MV-4-11 (cell line): ENCODE measurements around the gene TMEM30A.
A peak's percentile ranks its signal among the peaks of the same experiment; 100 is the strongest.

Experiments
- DNase-seq: peaks from one replicate; lab custom pipeline; 2025; lab: John Stamatoyannopoulos, UW

The TMEM30A gene

GRCh38 chr6:75262716-75263400 lies 21.7 kb downstream of the TMEM30A start:
- DNase-seq: no peak

GRCh38 chr6:75261299-75261698 lies 23.3 kb downstream of the TMEM30A start:
- DNase-seq: no peak

GRCh38 chr6:75257343-75258087 lies 27.1 kb downstream of the TMEM30A start:
- DNase-seq: no peak

- DNase-seq: no peak
Observed at GRCh38 chr6:75250552-75250951, 34.0 kb downstream of the TMEM30A start.

- DNase-seq: no peak
Observed at GRCh38 chr6:75249837-75250236, 34.8 kb downstream of the TMEM30A start.

- no peak for DNase-seq
Observed at GRCh38 chr6:75246386-75246785, 38.2 kb downstream of the TMEM30A start.

- no peak for DNase-seq
Observed at GRCh38 chr6:75244063-75244584, 40.5 kb downstream of the TMEM30A start.

- DNase-seq: peak; percentile 98
Observed at GRCh38 chr6:75243333-75244062, 41.1 kb downstream of the TMEM30A start, which contains the start of gene COX7A2. Gene COX7A2 (minus strand): TSS chr6:75243801. CDS start chr6:75243734, 67 bp downstream.

- no peak for DNase-seq
Observed at GRCh38 chr6:75236630-75237029, 48.0 kb downstream of the TMEM30A start.

GRCh38 chr6:75235271-75235670 lies 49.3 kb downstream of the TMEM30A start:
- DNase-seq: no peak

GRCh38 chr6:75234126-75234865 lies 50.3 kb downstream of the TMEM30A start:
- DNase-seq: no peak

GRCh38 chr6:75233092-75233615 lies 51.4 kb downstream of the TMEM30A start:
- DNase-seq: no peak

- DNase-seq: no peak
Observed at GRCh38 chr6:75230484-75231325, 53.9 kb downstream of the TMEM30A start.

GRCh38 chr6:75224303-75224926 lies 60.2 kb downstream of the TMEM30A start:
- DNase-seq: no peak

GRCh38 chr6:75223428-75223827 lies 61.2 kb downstream of the TMEM30A start:
- DNase-seq: no peak

- DNase-seq: no peak
Observed at GRCh38 chr6:75222261-75222660, 62.3 kb downstream of the TMEM30A start.

- no peak for DNase-seq
Observed at GRCh38 chr6:75221116-75221515, 63.5 kb downstream of the TMEM30A start.

GRCh38 chr6:75220357-75220756 lies 64.2 kb downstream of the TMEM30A start:
- DNase-seq: no peak

- DNase-seq: no peak
Observed at GRCh38 chr6:75219263-75219662, 65.3 kb downstream of the TMEM30A start.

- DNase-seq: peak; percentile 22
Observed at GRCh38 chr6:75217193-75217592, 67.4 kb downstream of the TMEM30A start.
